Astrocyte (in vitro differentiated cells and primary cell): ENCODE measurements around the gene FMN2. TPM values are rescaled to one million over a fixed set of nuclear protein-coding genes. Genes with fewer than 3 reads are reported as not detected.
A peak's percentile ranks its signal among the peaks of the same experiment; 100 is the strongest.

Experiments used
- DNase-seq: peaks from one replicate; pipeline ENCODE4 v3.0.0-alpha.2; 2010; ENCODE audit warnings: low read depth
- FAIRE-seq: peaks from 2 replicates; lab custom pipeline; 2011; peaks lifted over from hg19 to GRCh38; lab: Jason Lieb, UNC
- H2AFZ ChIP-seq: 2 replicates; pipeline ENCODE4 v1.6.0; 2012; ENCODE audit warnings: low read depth, low read length, inconsistent platforms
- H3K27ac ChIP-seq: 2 replicates; pipeline ENCODE4 v1.5.1; 2011; ENCODE audit warnings: low read depth, low read length, inconsistent platforms
- H3K27me3 ChIP-seq: 2 replicates; pipeline ENCODE4 v1.6.0; 2011; ENCODE audit warnings: low read length, inconsistent platforms; ENCODE audit not compliant: insufficient read depth
- H3K36me3 ChIP-seq: 2 replicates; pipeline ENCODE4 v1.5.1; 2011; ENCODE audit warnings: low read length, inconsistent platforms; ENCODE audit not compliant: insufficient read depth
- H3K4me1 ChIP-seq: 2 replicates; pipeline ENCODE4 v1.5.1; 2011; ENCODE audit warnings: low read length, inconsistent platforms; ENCODE audit not compliant: insufficient read depth
- H3K4me2 ChIP-seq: 2 replicates; pipeline ENCODE4 v1.6.0; 2012; ENCODE audit warnings: low read length, inconsistent platforms
- H3K4me3 ChIP-seq: 2 replicates; pipeline ENCODE4 v1.5.1; 2011; ENCODE audit warnings: low read depth, mild to moderate bottlenecking, low read length, inconsistent platforms; ENCODE audit not compliant: insufficient read depth
- H3K79me2 ChIP-seq: 2 replicates; pipeline ENCODE4 v1.6.0; 2012; ENCODE audit warnings: mild to moderate bottlenecking, low read length, inconsistent platforms; ENCODE audit not compliant: insufficient read depth
- H3K9ac ChIP-seq: 2 replicates; pipeline ENCODE4 v1.6.0; 2012; ENCODE audit warnings: mild to moderate bottlenecking, low read length, inconsistent platforms
- H3K9me3 ChIP-seq: 2 replicates; pipeline ENCODE4 v1.5.1; 2012; ENCODE audit warnings: low read depth, mild to moderate bottlenecking, low read length, inconsistent platforms; ENCODE audit not compliant: insufficient read depth
- H4K20me1 ChIP-seq: 2 replicates; pipeline ENCODE4 v1.6.0; 2012; ENCODE audit warnings: low read length, inconsistent platforms; ENCODE audit not compliant: insufficient read depth
- H3K27ac Mint-ChIP-seq: one replicate; pipeline ENCODE4 v1.8.0; 2021; ENCODE audit warnings: mild to moderate bottlenecking, mixed read lengths; ENCODE audit not compliant: unreplicated experiment
- H3K27me3 Mint-ChIP-seq: one replicate; pipeline ENCODE4 v1.8.0; 2021; ENCODE audit warnings: low read depth, mixed read lengths; ENCODE audit not compliant: unreplicated experiment
- H3K36me3 Mint-ChIP-seq: one replicate; pipeline ENCODE4 v1.8.0; 2021; ENCODE audit warnings: low read depth, mixed read lengths; ENCODE audit not compliant: unreplicated experiment
- H3K4me1 Mint-ChIP-seq: one replicate; pipeline ENCODE4 v1.8.0; 2021; ENCODE audit warnings: low read depth, mixed read lengths; ENCODE audit not compliant: unreplicated experiment
- H3K4me3 Mint-ChIP-seq: one replicate; pipeline ENCODE4 v1.8.0; 2021; ENCODE audit warnings: mild to moderate bottlenecking, moderate library complexity, mixed read lengths; ENCODE audit not compliant: unreplicated experiment
- H3K9me3 Mint-ChIP-seq: one replicate; pipeline ENCODE4 v1.8.0; 2021; ENCODE audit warnings: mild to moderate bottlenecking, mixed read lengths; ENCODE audit not compliant: unreplicated experiment
- CTCF ChIP-seq: IDR thresholded peaks from 2 replicates; pipeline ENCODE4 v1.5.1; 2011; ENCODE audit warnings: low read depth, mild to moderate bottlenecking, inconsistent platforms, low read length, moderate library complexity; ENCODE audit not compliant: insufficient read depth
- EZH2 ChIP-seq: IDR thresholded peaks from 2 replicates; pipeline ENCODE4 v1.6.1; 2012; ENCODE audit warnings: mild to moderate bottlenecking, low read length, inconsistent platforms; ENCODE audit not compliant: insufficient read depth
- total RNA-seq: library from RNA; stranded (reverse); gene quantifications from 2 replicates; pipeline ENCODE4 v1.2.1, GENCODE V29; 2021

Gene FMN2
- total RNA-seq, 1 donor from 2014 or later, result 2.4 TPM

GRCh38 chr1:240395336-240395735 lies 303.7 kb downstream of the FMN2 start:
- H3K27me3 ChIP-seq, result no peaks in the 10 kb centered on the region
- H3K9me3 Mint-ChIP-seq, result peaks cover 3% of the 10 kb centered on the region

GRCh38 chr1:240399381-240399780 lies 307.7 kb downstream of the FMN2 start:
- no peaks in the 10 kb centered on the region for H4K20me1 ChIP-seq
- Mint-ChIP-seq H3K4me1 (peaks cover 34% of the 10 kb centered on the region), H3K4me3 (no peak overlapping the region), H3K27ac (peak overlapping the region; percentile 55), H3K27me3 (no peaks in the 10 kb centered on the region), H3K36me3 (no peaks in the 10 kb centered on the region), H3K9me3 (no peaks in the 10 kb centered on the region)
- H3K9ac ChIP-seq, result peak overlapping the region; percentile 27
- TF ChIP-seq EZH2, result no peak
- no peak for TF ChIP-seq CTCF
- peak overlapping the region; percentile 63 for H3K27ac ChIP-seq
- no peaks in the 10 kb centered on the region for H3K9me3 ChIP-seq
- peak overlapping the region; percentile 61 for H3K4me2 ChIP-seq
- H3K27me3 ChIP-seq, result no peaks in the 10 kb centered on the region
- H3K4me3 ChIP-seq, result no peak overlapping the region
- peak; percentile 97 for FAIRE-seq
- peak; percentile 98 for DNase-seq
- H2AFZ ChIP-seq, result peak overlapping the region; percentile 40
- H3K4me1 ChIP-seq, result peaks cover 17% of the 10 kb centered on the region
- no peaks in the 10 kb centered on the region for H3K79me2 ChIP-seq
- no peaks in the 10 kb centered on the region for H3K36me3 ChIP-seq

More at GRCh38 chr1:240395336-240395735, 303.7 kb downstream of the FMN2 start:
- Mint-ChIP-seq H3K27me3 (no peaks in the 10 kb centered on the region), H3K4me1 (peaks cover 33% of the 10 kb centered on the region), H3K36me3 (no peaks in the 10 kb centered on the region), H3K27ac (no peak overlapping the region), H3K4me3 (no peak overlapping the region)
- no peak overlapping the region for H3K9ac ChIP-seq
- DNase-seq, result no peak
- H3K27ac ChIP-seq, result no peak overlapping the region
- no peaks in the 10 kb centered on the region for H3K79me2 ChIP-seq
- no peak overlapping the region for H3K4me3 ChIP-seq
- H3K4me2 ChIP-seq, result no peak overlapping the region
- no peaks in the 10 kb centered on the region for H3K36me3 ChIP-seq
- peaks cover 17% of the 10 kb centered on the region for H3K4me1 ChIP-seq
- no peaks in the 10 kb centered on the region for H4K20me1 ChIP-seq
- peak; percentile 60 for FAIRE-seq
- TF ChIP-seq CTCF (no peak), EZH2 (no peak)
- H3K9me3 ChIP-seq, result no peaks in the 10 kb centered on the region
- H2AFZ ChIP-seq, result no peak overlapping the region

- Histone ChIP-seq H3K4me3 (no peak overlapping the region), H3K4me1 (peaks cover 17% of the 10 kb centered on the region), H3K27me3 (no peaks in the 10 kb centered on the region), H4K20me1 (no peaks in the 10 kb centered on the region), H3K4me2 (no peak overlapping the region), H3K36me3 (no peaks in the 10 kb centered on the region), H3K79me2 (no peaks in the 10 kb centered on the region), H3K27ac (no peak overlapping the region), H3K9ac (no peak overlapping the region), H3K9me3 (no peaks in the 10 kb centered on the region), H2AFZ (no peak overlapping the region)
- TF ChIP-seq CTCF (no peak), EZH2 (no peak)
- DNase-seq, result peak; percentile 48
- no peak for FAIRE-seq
- Mint-ChIP-seq H3K4me3 (no peak overlapping the region), H3K36me3 (no peaks in the 10 kb centered on the region), H3K4me1 (peaks cover 26% of the 10 kb centered on the region), H3K27me3 (no peaks in the 10 kb centered on the region), H3K27ac (peak overlapping the region; percentile 45), H3K9me3 (no peaks in the 10 kb centered on the region)
These were observed 310.0 kb downstream of the FMN2 start for GRCh38 chr1:240401731-240402130.
